HG03025 (cell line): ENCODE data around the gene WDR83.
"Not testable (repeated sequence)": the region's sequence is repeated elsewhere in the genome, so short reads cannot be mapped to it uniquely, and the experiment has no call there.

ENCODE experiments used
- ATAC-seq: cut with Tn5 transposase; IDR thresholded peaks from one replicate; pipeline ENCODE4 v1.9.1; 2021; ENCODE audit warnings: mild to moderate bottlenecking, moderate library complexity; ENCODE audit not compliant: unreplicated experiment, low FRiP score

The WDR83 gene

DNA sequence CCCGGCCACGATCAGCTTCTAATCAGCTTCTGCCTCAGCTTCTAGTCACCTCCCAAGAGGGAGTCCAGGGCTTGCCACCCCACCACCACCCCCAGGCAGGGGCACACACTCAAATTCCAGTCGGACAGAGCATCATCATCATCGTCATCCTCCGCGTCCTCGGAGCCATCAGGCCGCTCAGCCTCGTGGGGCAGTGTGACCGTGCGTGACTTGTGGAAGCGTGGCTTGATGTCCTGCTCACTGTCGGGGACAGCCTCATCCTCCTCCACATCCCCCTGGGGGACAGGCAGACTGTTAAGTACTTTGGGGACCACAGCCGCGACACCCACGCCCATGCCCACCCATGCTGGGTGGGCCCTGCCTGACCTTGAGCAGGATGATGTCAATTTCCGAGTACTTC, 44.6 kb downstream of the WDR83 start:
- no peak for ATAC-seq

- ATAC-seq, result not testable (repeated sequence)
Observed at GRCh38 chr19:12712077-12712476, 45.5 kb downstream of the WDR83 start.

DNA sequence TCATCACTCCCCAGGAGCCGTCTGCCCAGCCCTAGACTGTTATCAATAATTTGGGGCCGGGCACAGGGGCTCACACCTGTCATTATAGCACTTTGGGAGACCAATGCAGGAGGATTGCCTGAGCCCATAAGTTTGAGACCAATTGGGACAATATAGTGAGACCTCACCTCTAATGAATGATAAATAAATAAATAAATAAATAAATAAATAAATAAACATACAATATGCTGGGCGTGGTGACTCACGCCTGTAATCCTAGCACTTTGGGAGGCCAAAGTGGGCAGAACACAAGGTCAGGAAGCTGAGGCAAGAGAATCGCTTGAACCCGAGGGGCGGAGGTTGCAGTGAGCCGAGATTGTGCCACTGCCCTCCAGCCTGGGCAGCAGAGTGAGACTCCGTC, 46.7 kb downstream of the WDR83 start:
- ATAC-seq, result not testable (repeated sequence)

GRCh38 chr19:12715102-12715501, 48.5 kb downstream of the WDR83 start:
- no peak for ATAC-seq

DNA sequence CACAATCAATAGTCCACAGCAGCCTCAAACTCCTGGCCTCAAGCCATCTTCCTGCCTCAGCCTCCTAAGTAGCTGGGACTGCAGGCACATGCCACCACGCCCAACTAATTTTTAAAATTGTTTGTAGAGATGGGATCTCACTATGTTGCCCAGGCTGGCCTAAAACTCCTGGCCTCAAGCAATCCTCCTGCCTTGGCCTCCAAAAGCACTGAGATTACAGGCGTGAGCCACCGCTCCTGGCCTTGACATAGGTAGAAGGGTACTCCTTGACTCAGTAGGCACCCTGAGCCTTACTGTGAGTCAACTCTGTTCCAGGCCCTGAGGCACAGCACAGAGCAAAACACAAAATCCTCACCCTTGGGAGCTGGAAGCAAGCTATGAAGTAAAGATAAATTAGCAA, 49.3 kb downstream of the WDR83 start:
- ATAC-seq, result no peak

DNA sequence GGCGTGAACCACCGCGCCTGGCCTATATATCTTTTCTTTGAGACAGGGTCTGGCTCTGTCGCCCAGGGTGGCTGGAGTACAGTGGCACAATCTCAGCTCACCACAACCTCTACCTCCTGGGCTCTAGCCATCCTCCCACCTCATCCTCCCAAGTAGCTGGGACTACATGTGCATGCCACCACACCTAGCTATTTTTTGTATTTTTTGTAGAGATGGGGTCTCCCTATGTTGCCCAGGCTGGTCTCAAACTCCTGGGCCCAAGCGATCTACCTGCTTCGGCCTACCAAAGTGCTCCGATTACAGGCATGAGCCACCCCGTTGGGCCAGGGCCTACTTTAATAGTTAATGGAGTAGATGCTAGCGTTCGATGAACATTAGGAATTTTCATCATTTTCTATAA, 53.7 kb downstream of the WDR83 start:
- no peak for ATAC-seq

DNA sequence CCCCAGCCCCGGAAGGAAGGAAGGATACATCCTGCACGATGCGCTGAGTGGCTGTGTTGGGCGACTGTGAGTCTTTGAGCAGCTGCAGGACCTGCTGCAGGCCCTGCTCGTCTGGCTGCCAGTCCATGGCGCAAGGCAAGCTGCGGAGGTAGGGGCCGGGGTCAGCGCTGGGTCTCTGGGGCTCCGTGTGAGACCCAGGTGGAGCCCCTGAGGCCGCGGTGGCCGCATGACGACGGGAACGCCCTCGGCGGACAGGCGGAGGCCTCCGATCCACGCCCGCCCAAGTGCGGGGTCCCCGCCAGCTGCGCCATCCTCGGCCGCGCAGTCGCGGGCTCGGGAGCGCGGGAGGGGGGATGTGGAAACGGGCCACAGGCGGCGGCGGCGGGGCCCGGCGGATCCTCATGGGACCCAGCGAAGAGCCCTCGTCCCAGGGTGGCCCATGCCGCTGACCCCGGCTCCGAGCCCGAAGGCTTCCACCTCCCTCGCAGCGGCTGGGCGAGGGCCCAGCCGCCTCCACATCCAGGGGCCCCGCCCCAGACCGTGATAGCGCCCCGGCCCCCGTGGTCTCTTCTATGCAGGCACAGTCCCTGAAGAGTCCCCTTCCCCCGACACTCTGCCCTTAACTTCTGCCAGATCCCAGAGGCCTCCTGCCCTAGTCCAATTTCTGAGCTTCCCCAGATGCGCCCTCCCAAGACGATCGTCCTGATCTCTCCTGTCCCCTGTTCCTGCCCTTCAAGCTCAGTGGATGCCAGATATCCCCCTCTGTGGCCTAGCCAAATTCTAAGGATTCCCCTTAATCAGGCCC, 54.4 kb downstream of the WDR83 start:
- no peak for ATAC-seq

DNA sequence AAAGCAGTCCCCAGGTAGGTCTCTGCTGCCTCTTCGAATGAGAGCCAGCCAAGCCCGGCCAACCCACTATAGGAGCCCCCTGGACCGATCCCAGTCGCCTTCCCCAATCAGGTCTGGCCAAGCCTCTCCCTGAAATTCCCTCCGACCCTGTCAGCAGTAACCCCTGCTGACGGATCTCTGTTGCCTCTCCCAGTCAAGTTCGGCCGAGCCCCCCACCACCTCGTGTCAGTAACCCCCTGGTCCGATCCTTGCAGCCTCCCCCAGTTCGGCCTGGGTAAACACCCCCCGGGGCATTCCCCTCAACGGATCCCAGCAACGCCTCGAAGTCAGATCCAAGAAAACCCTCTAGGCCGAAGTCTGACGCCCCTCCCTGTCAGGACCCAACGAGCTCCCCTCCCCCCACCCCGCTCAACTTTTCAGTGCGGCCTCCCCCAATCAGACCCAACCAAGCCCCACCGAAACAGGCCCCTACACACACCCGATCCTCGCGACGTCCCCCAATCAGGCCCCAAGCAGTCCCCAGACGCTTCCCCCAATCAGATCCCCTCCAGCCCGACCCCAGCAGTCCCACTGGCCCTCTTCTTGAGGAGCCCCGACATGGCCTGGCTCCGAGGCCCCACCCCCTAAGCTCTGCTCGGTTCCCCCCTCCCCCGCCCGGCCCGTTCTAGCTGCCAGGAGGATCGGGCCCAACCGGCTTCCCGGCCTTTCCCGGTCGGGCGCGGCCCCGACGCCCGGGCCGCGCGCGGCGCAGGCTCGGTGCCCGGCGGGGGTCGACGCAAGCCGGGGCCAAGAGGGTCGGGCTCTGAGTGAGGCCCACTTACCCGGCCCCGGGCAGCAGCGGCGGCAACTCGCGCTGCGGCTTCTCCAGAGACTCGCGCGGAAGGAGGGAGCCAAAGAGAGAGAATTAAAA, 55.3 kb downstream of the WDR83 start:
- ATAC-seq, result no peak

GRCh38 chr19:12722566-12723380, 56.2 kb downstream of the WDR83 start:
- ATAC-seq, result peak; percentile 74

GRCh38 chr19:12723381-12723640, 56.7 kb downstream of the WDR83 start:
- no peak for ATAC-seq

- no peak for ATAC-seq
Observed at GRCh38 chr19:12723641-12724426, 57.2 kb downstream of the WDR83 start, which contains the start of gene TNPO2. TSS of gene TNPO2 (minus strand) at chr19:12723932. CDS start at chr19:12720977, 2,955 bp downstream.
